A673 (cell line): ENCODE measurements around the gene CYP11A1.

Experiments used
- CTCF ChIP-seq: fragments of 300-800, 200-600 bp; sonication (generic); conservative IDR thresholded peaks from 2 replicates; pipeline ENCODE4 v1.5.1; 2017; ENCODE audit warnings: low read depth, mild to moderate bottlenecking, antibody characterized with exemption, low read length, moderate library complexity, mixed read lengths
- EZH2 ChIP-seq: fragments of 200-600 bp; sonication (generic); IDR thresholded peaks from 2 replicates; pipeline ENCODE4 v1.6.1; 2017; ENCODE audit warnings: borderline replicate concordance, low read depth, mild to moderate bottlenecking, mixed read lengths, antibody characterized with exemption, low read length; ENCODE audit not compliant: poor library complexity, severe bottlenecking

- no peak for TF ChIP-seq CTCF
- TF ChIP-seq EZH2 = no peak
Observed at GRCh38 chr15:74392451-74392830, 25.0 kb upstream of the CYP11A1 start.
